HEK293T (cell line): ENCODE results near the gene TMEM135.

Source experiments
- CTCF ChIA-PET: fragments of 350-600 bp; formaldehyde crosslinking; extraction: SDS; loops from one replicate; lab custom pipeline; 2021; ENCODE audit warnings: antibody characterized with exemption, inconsistent platforms; lab: Yijun Ruan, JAX
- POLR2A ChIA-PET: fragments of 350-600 bp; formaldehyde crosslinking; extraction: SDS; loops from one replicate; lab custom pipeline; 2020; ENCODE audit warnings: antibody characterized with exemption, inconsistent platforms; lab: Yijun Ruan, JAX
- DNase-seq: peaks from one replicate; pipeline ENCODE4 v3.0.0; 2012; ENCODE audit warnings: mixed read lengths; ENCODE audit errors: extremely low spot score
- ARNT ChIP-seq: fragments of 450-650 bp; IDR thresholded peaks from 2 replicates; pipeline ENCODE4 v1.6.1; 2017; ENCODE audit warnings: mild to moderate bottlenecking
- BHLHE40 ChIP-seq: fragments of 450-650 bp; IDR thresholded peaks from 2 replicates; pipeline ENCODE4 v1.6.1; 2016; ENCODE audit warnings: mild to moderate bottlenecking, moderate library complexity, borderline replicate concordance
- CTBP1 ChIP-seq: fragments of 450-650 bp; IDR thresholded peaks from 2 replicates; pipeline ENCODE4 v1.6.1; 2016; ENCODE audit warnings: borderline replicate concordance
- ELF4 ChIP-seq: fragments of 450-650 bp; IDR thresholded peaks from 2 replicates; pipeline ENCODE4 v1.6.1; 2017; ENCODE audit warnings: antibody characterized with exemption
- FOXA1 ChIP-seq: fragments of 450-650 bp; IDR thresholded peaks from 2 replicates; pipeline ENCODE4 v1.6.1; 2016; ENCODE audit warnings: mild to moderate bottlenecking
- FOXK2 ChIP-seq: fragments of 450-650 bp; IDR thresholded peaks from 2 replicates; pipeline ENCODE4 v1.6.1; 2016; ENCODE audit warnings: mild to moderate bottlenecking
- FOXM1 ChIP-seq: fragments of 450-650 bp; IDR thresholded peaks from 2 replicates; pipeline ENCODE4 v1.6.1; 2017; ENCODE audit warnings: mild to moderate bottlenecking, borderline replicate concordance
- HDGF ChIP-seq: fragments of 450-650 bp; IDR thresholded peaks from 2 replicates; pipeline ENCODE4 v1.6.1; 2017; ENCODE audit warnings: antibody characterized with exemption, borderline replicate concordance
- L3MBTL2 ChIP-seq: fragments of 450-650 bp; conservative IDR thresholded peaks from 2 replicates; pipeline ENCODE4 v1.6.1; 2016; ENCODE audit warnings: mild to moderate bottlenecking
- LEF1 ChIP-seq: fragments of 450-650 bp; IDR thresholded peaks from 2 replicates; pipeline ENCODE4 v1.6.1; 2017; ENCODE audit warnings: mild to moderate bottlenecking, borderline replicate concordance
- NFRKB ChIP-seq: fragments of 450-650 bp; IDR thresholded peaks from 2 replicates; pipeline ENCODE4 v1.6.1; 2016; ENCODE audit warnings: mild to moderate bottlenecking, moderate library complexity
- PKNOX1 ChIP-seq: fragments of 450-650 bp; IDR thresholded peaks from 2 replicates; pipeline ENCODE4 v1.6.1; 2016
- SP1 ChIP-seq: fragments of 450-650 bp; IDR thresholded peaks from 2 replicates; pipeline ENCODE4 v1.6.1; 2017
- SUZ12 ChIP-seq: fragments of 450-650 bp; IDR thresholded peaks from 2 replicates; pipeline ENCODE4 v1.6.1; 2016; ENCODE audit warnings: mild to moderate bottlenecking
- TARDBP ChIP-seq: fragments of 450-650 bp; IDR thresholded peaks from 2 replicates; pipeline ENCODE4 v1.6.1; 2016
- ZNF384 ChIP-seq: fragments of 450-650 bp; IDR thresholded peaks from 2 replicates; pipeline ENCODE4 v1.6.1; 2016

TMEM135 gene

GRCh38 chr11:87063982-87064381, 26.2 kb downstream of the TMEM135 start:
- CTCF ChIA-PET, result no interaction called here
- POLR2A ChIA-PET, result no interaction called here
- TF ChIP-seq HDGF (no peak), L3MBTL2 (no peak), BHLHE40 (no peak), ELF4 (no peak), FOXM1 (no peak), ARNT (no peak), SUZ12 (no peak), PKNOX1 (no peak), TARDBP (no peak), ZNF384 (no peak), NFRKB (no peak), LEF1 (no peak), FOXK2 (no peak), FOXA1 (no peak), SP1 (no peak), CTBP1 (no peak)
- no peak for DNase-seq

- ChIA-PET POLR2A (no interaction called here), CTCF (no interaction called here)
- TF ChIP-seq TARDBP (no peak), BHLHE40 (no peak), L3MBTL2 (no peak), SP1 (no peak), SUZ12 (no peak), CTBP1 (no peak), ELF4 (no peak), ARNT (no peak), HDGF (no peak), ZNF384 (no peak)
- no peak for DNase-seq
These were observed 35.1 kb downstream of the TMEM135 start for GRCh38 chr11:87072787-87073186.

GRCh38 chr11:87076260-87076783, 38.6 kb downstream of the TMEM135 start:
- CTCF ChIA-PET, result no interaction called here
- TF ChIP-seq HDGF (no peak), PKNOX1 (no peak), NFRKB (no peak), FOXK2 (no peak), SP1 (no peak), FOXM1 (no peak), BHLHE40 (no peak), ZNF384 (no peak), LEF1 (no peak), ARNT (no peak), TARDBP (no peak), FOXA1 (no peak), CTBP1 (no peak), L3MBTL2 (no peak), SUZ12 (no peak), ELF4 (no peak)
- POLR2A ChIA-PET, result no interaction called here
- no peak for DNase-seq

GRCh38 chr11:87076874-87077429, 39.2 kb downstream of the TMEM135 start:
- ChIA-PET CTCF (interaction anchor here (0.6 kb wide), 1 partner anchor 115 kb away, joined by 6 read pairs; no protein-coding TSS in a partner anchor), POLR2A (no interaction called here)
- DNase-seq, result no peak
- TF ChIP-seq SP1 (no peak), HDGF (no peak), NFRKB (no peak), L3MBTL2 (no peak), FOXA1 (no peak), SUZ12 (no peak), FOXM1 (no peak), ZNF384 (no peak), ELF4 (no peak), FOXK2 (no peak), ARNT (no peak)

GRCh38 chr11:87081358-87081757, 43.6 kb downstream of the TMEM135 start:
- POLR2A ChIA-PET, result no interaction called here
- DNase-seq, result no peak
- TF ChIP-seq SP1 (no peak), LEF1 (no peak), L3MBTL2 (no peak), FOXA1 (no peak), FOXM1 (no peak), ARNT (no peak), FOXK2 (no peak), BHLHE40 (no peak), TARDBP (no peak), CTBP1 (no peak), ZNF384 (no peak), SUZ12 (no peak), NFRKB (no peak), PKNOX1 (no peak), ELF4 (no peak), HDGF (no peak)
- CTCF ChIA-PET, result interaction anchor here (2.4 kb wide), 1 partner anchor 16 kb away, joined by 6 read pairs; no protein-coding TSS in a partner anchor

GRCh38 chr11:87082590-87082989, 44.9 kb downstream of the TMEM135 start:
- TF ChIP-seq ARNT (no peak), SP1 (no peak), LEF1 (no peak), PKNOX1 (no peak), NFRKB (no peak), FOXA1 (no peak), TARDBP (no peak), HDGF (no peak), ZNF384 (no peak), ELF4 (no peak), CTBP1 (no peak), L3MBTL2 (no peak), FOXK2 (no peak), FOXM1 (no peak)
- CTCF ChIA-PET, result interaction anchor here (2.4 kb wide), 1 partner anchor 15 kb away, joined by 6 read pairs; no protein-coding TSS in a partner anchor
- POLR2A ChIA-PET, result no interaction called here
- no peak for DNase-seq
